Endodermal cell (in vitro differentiated cells): Measurements from ENCODE around the gene NKD1. TPM values are rescaled to one million over a fixed set of nuclear protein-coding genes. Genes with fewer than 3 reads are reported as not detected.
A peak's percentile ranks its signal among the peaks of the same experiment; 100 is the strongest.

Source experiments
- DNase-seq: peaks from one replicate; pipeline ENCODE4 v3.0.0-alpha.2; 2017
- H3K27ac ChIP-seq: 2 replicates; pipeline ENCODE4 v1.5.1; 2013; ENCODE audit warnings: mild to moderate bottlenecking, low read depth, low read length, moderate library complexity
- H3K27me3 ChIP-seq: 2 replicates; pipeline ENCODE4 v1.6.1; 2013; ENCODE audit warnings: mild to moderate bottlenecking, low read length, moderate library complexity; ENCODE audit not compliant: insufficient read depth, control insufficient read depth, poor library complexity, severe bottlenecking
- H3K36me3 ChIP-seq: 2 replicates; pipeline ENCODE4 v1.7.0; 2013; ENCODE audit warnings: mild to moderate bottlenecking, low read length, moderate library complexity; ENCODE audit not compliant: control insufficient read depth, insufficient read depth
- H3K4me1 ChIP-seq: one replicate; pipeline ENCODE4 v1.7.0; 2013; ENCODE audit warnings: low read length; ENCODE audit not compliant: control insufficient read depth, insufficient read depth
- H3K4me3 ChIP-seq: 2 replicates; pipeline ENCODE4 v1.5.1; 2013; ENCODE audit warnings: mild to moderate bottlenecking, low read length, moderate library complexity
- H3K9ac ChIP-seq: 2 replicates; pipeline ENCODE4 v1.6.1; 2013; ENCODE audit warnings: mild to moderate bottlenecking, low read length, moderate library complexity; ENCODE audit not compliant: poor library complexity, severe bottlenecking; ENCODE audit errors: extremely low read depth
- H3K9me3 ChIP-seq: 2 replicates; pipeline ENCODE4 v1.6.1; 2013; ENCODE audit warnings: mild to moderate bottlenecking, low read length, moderate library complexity; ENCODE audit not compliant: control insufficient read depth
- H3K27ac Mint-ChIP-seq: 2 replicates; pipeline ENCODE4 v1.8.0; 2020; ENCODE audit warnings: mixed read lengths
- H3K27me3 Mint-ChIP-seq: 2 replicates; pipeline ENCODE4 v1.8.0; 2021; ENCODE audit warnings: mild to moderate bottlenecking, mixed read lengths; ENCODE audit not compliant: insufficient read depth
- H3K36me3 Mint-ChIP-seq: 2 replicates; pipeline ENCODE4 v1.8.0; 2020; ENCODE audit warnings: low read depth, mixed read lengths
- H3K4me1 Mint-ChIP-seq: 2 replicates; pipeline ENCODE4 v1.8.0; 2020; ENCODE audit warnings: mixed read lengths
- H3K4me3 Mint-ChIP-seq: 2 replicates; pipeline ENCODE4 v1.8.0; 2020; ENCODE audit warnings: mild to moderate bottlenecking, moderate library complexity, mixed read lengths
- H3K9me3 Mint-ChIP-seq: 2 replicates; pipeline ENCODE4 v1.8.0; 2020; ENCODE audit warnings: mild to moderate bottlenecking, mixed read lengths
- CTCF ChIP-seq: fragments of 200-600 bp; sonication (generic); conservative IDR thresholded peaks from 2 replicates; pipeline ENCODE4 v1.5.0; 2021; ENCODE audit warnings: antibody characterized with exemption, mild to moderate bottlenecking
- WGBS, 2 experiments: methylation state at CpG; one replicate each; pipeline versions ENCODE4 v1.1.5 to v1.1.7; 2013; ENCODE audit warnings: missing lambda C conversion rate in 2 of 2, mixed read lengths in 1 of 2; ENCODE audit not compliant: insufficient coverage in 1 of 2, insufficient read length in 1 of 2; 5-methylcytosine and 5-hydroxymethylcytosine counted together
- total RNA-seq, 2 donors: library from RNA; stranded (reverse); fragmentation: NEBNext Ultra II Directional in 1 of 2; extraction: Animal tissue kit (Norgen Biotek cat#: 25700) in 1 of 2; gene quantifications; 2 replicates in 1 of 2; 3 replicates in 1 of 2; pipeline ENCODE4 v1.2.1, GENCODE V29; 2021

Gene NKD1
- total RNA-seq, 2 donors from 2014 or later, result 7.0 to 9.5 TPM

GRCh38 chr16:50528820-50529219 is 19.4 kb upstream of the NKD1 start:
- H3K4me1 Mint-ChIP-seq, result no peaks in the 10 kb centered on the region
- no peaks in the 10 kb centered on the region for H3K27me3 ChIP-seq
- peaks cover 14% of the 10 kb centered on the region for H3K9me3 ChIP-seq
- DNase-seq, result peak; percentile 7
- H3K9ac ChIP-seq, result no peak overlapping the region
- no peaks in the 10 kb centered on the region for H3K36me3 ChIP-seq
- 92 to 100% methylated on average over 1 of the region's 1 CpG for WGBS, 2 experiments
- peaks cover 21% of the 10 kb centered on the region for H3K27me3 Mint-ChIP-seq
- no peaks in the 10 kb centered on the region for H3K36me3 Mint-ChIP-seq
- H3K4me1 ChIP-seq, result no peaks in the 10 kb centered on the region
- no peak overlapping the region for H3K4me3 ChIP-seq
- H3K27ac Mint-ChIP-seq, result no peak overlapping the region
- H3K27ac ChIP-seq, result no peak overlapping the region
- TF ChIP-seq CTCF, result no peak
- H3K4me3 Mint-ChIP-seq, result no peak overlapping the region
- H3K9me3 Mint-ChIP-seq, result peaks cover 25% of the 10 kb centered on the region

DNA sequence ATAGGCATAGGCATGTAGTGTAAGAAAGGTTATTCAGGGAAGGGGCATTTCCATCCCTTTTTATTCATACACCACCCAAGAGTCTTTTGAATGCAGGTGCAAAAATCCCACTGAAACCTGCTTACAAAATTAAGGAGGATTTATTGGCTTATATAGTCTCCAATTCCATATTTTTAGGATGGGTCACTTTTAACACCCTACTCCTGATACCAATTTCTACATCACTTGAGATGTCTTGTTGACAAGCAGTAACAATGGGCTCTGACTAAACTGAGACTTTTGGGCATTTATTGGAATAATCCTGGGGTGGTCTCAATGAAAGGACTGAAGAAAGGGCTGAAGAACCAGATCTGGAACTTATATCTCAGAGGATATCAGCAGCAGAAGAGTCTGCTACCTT is 18.9 kb upstream of the NKD1 start:
- no peak overlapping the region for H3K4me3 ChIP-seq
- H3K4me1 ChIP-seq, result no peaks in the 10 kb centered on the region
- no peaks in the 10 kb centered on the region for H3K36me3 ChIP-seq
- peaks cover 25% of the 10 kb centered on the region for H3K9me3 Mint-ChIP-seq
- H3K4me3 Mint-ChIP-seq, result no peak overlapping the region
- no peaks in the 10 kb centered on the region for H3K27me3 ChIP-seq
- H3K9me3 ChIP-seq, result peaks cover 14% of the 10 kb centered on the region
- no peak overlapping the region for H3K9ac ChIP-seq
- TF ChIP-seq CTCF, result no peak
- no peak overlapping the region for H3K27ac ChIP-seq
- H3K36me3 Mint-ChIP-seq, result no peaks in the 10 kb centered on the region
- H3K27me3 Mint-ChIP-seq, result peaks cover 21% of the 10 kb centered on the region
- DNase-seq, result no peak
- H3K27ac Mint-ChIP-seq, result no peak overlapping the region
- no peaks in the 10 kb centered on the region for H3K4me1 Mint-ChIP-seq

DNA sequence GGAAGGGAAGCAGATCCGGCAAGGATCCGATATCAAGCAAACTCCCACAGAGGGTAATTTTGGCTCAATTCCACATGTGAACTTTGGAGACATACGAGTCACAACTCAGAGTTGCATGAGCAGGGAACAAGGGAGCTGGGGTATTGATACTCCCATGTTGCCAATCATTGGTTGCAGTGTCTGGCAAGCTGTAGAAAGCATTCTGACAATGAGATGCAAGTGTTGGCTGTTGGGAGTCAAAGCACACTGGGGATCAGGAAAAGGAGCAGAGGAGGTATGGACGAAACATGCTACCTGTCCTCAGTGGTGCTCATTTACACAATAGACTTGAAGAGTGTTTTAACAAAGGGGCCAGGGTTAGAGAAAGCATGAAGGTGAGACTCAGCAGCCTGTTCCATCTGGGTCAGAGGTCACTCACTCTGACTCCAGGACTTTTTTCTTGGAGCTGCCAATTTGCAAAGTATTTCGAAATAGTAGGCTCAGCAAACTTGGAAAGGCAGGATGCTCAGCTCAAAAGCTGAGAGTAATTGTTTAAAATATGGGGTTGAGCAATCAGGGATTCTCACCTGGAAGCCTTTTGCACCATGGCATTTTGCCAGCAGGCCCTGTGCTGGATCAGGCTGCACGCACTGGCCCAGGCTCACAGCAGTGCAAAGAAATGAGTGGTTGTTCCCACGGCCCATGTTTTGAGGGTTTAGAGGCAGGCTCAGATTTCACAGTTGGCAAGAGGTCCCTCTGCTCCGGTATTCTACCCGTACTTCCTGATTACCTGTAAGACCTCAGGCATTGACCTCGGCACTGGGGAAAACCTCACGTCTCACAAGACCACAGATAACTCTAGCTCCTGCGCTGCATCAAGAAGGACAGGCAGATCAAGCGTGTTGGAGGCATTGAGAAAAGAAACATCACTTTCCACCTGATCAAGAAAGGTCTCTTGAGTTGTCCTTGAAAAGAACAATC is 17.6 kb upstream of the NKD1 start:
- H3K27ac Mint-ChIP-seq, result no peak overlapping the region
- H3K36me3 ChIP-seq, result no peaks in the 10 kb centered on the region

More for the DNA sequence above, 17.6 kb upstream of the NKD1 start:
- Histone ChIP-seq H3K27me3 (no peaks in the 10 kb centered on the region), H3K9ac (no peak overlapping the region), H3K9me3 (peaks cover 14% of the 10 kb centered on the region), H3K4me3 (no peak overlapping the region), H3K27ac (no peak overlapping the region), H3K4me1 (no peaks in the 10 kb centered on the region)
- Mint-ChIP-seq H3K4me3 (no peak overlapping the region), H3K27me3 (peaks cover 20% of the 10 kb centered on the region), H3K36me3 (no peaks in the 10 kb centered on the region), H3K4me1 (no peaks in the 10 kb centered on the region), H3K9me3 (peaks cover 28% of the 10 kb centered on the region)
- TF ChIP-seq CTCF, result no peak
- DNase-seq, result peak; percentile 16
- WGBS, 2 experiments, result 87 to 93% methylated on average over 13 of the region's 13 CpGs
